SU-DHL-6 (cell line): ENCODE data around the gene ARL2BP.

Source experiments
- EZH2phosphoT487 ChIP-seq: fragments of 200-600 bp; sonication (generic), shearing (Covaris generic); conservative IDR thresholded peaks from 2 replicates; pipeline ENCODE4 v1.6.1; 2018; ENCODE audit warnings: mild to moderate bottlenecking, antibody characterized with exemption, low read length, moderate library complexity, mixed read lengths
- TF ChIP-seq, protein P1 (sequence below): fragments of 200-600 bp; sonication (generic); IDR thresholded peaks from one replicate; pipeline ENCODE4 v1.5.1; 2017; ENCODE audit warnings: antibody characterized with exemption, mild to moderate bottlenecking, low read length, moderate library complexity; ENCODE audit not compliant: insufficient read depth, poor library complexity, severe bottlenecking

DNA sequence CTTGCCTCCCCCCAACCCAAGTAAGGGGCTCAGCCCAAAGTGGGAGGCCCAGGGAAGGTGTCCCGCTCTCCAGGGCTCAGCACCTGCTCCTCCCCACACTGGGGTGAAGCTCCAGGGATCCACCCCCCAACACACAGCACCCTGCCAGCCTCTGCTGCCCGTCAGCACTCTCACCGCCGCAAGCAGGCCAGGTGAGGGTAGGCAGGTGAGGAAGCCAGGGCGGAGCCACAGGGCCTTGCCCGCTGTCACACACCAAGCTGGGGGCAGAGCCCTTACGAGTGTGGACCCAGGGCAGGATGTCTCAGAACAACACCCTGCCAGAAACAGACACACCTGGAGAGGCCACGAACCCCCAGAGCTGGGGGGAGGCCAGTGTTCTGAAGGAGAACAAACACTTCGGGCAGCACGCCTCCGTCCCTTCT is 19.9 kb downstream of the ARL2BP start:
- TF ChIP-seq, protein P1, sequence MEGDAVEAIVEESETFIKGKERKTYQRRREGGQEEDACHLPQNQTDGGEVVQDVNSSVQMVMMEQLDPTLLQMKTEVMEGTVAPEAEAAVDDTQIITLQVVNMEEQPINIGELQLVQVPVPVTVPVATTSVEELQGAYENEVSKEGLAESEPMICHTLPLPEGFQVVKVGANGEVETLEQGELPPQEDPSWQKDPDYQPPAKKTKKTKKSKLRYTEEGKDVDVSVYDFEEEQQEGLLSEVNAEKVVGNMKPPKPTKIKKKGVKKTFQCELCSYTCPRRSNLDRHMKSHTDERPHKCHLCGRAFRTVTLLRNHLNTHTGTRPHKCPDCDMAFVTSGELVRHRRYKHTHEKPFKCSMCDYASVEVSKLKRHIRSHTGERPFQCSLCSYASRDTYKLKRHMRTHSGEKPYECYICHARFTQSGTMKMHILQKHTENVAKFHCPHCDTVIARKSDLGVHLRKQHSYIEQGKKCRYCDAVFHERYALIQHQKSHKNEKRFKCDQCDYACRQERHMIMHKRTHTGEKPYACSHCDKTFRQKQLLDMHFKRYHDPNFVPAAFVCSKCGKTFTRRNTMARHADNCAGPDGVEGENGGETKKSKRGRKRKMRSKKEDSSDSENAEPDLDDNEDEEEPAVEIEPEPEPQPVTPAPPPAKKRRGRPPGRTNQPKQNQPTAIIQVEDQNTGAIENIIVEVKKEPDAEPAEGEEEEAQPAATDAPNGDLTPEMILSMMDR, result no peak
- no peak for TF ChIP-seq EZH2phosphoT487
